Neuronal stem cell (in vitro differentiated cells): Measurements from ENCODE around the gene NOC2L.

Source experiments
- DNase-seq: peaks from one replicate; pipeline ENCODE4 v3.0.0-alpha.2; 2013; ENCODE audit warnings: low spot score
- H2AFZ ChIP-seq: one replicate; pipeline ENCODE4 v1.6.1; 2013; ENCODE audit warnings: mild to moderate bottlenecking, low read length, inconsistent platforms
- H2AK5ac ChIP-seq: 2 replicates; pipeline ENCODE4 v1.6.1; 2013; ENCODE audit warnings: low read depth, mild to moderate bottlenecking, inconsistent platforms, low read length, moderate library complexity, mixed read lengths
- H2BK120ac ChIP-seq: 2 replicates; pipeline ENCODE4 v1.6.1; 2013; ENCODE audit warnings: low read depth, mild to moderate bottlenecking, inconsistent platforms, low read length, moderate library complexity, mixed read lengths
- H2BK12ac ChIP-seq: one replicate; pipeline ENCODE4 v1.6.1; 2013; ENCODE audit warnings: low read length, inconsistent platforms
- H2BK15ac ChIP-seq: 2 replicates; pipeline ENCODE4 v1.6.1; 2013; ENCODE audit warnings: mild to moderate bottlenecking, low read length, inconsistent platforms, mixed read lengths
- H2BK5ac ChIP-seq: one replicate; pipeline ENCODE4 v1.6.1; 2013; ENCODE audit warnings: inconsistent platforms, mild to moderate bottlenecking, low read length, moderate library complexity
- H3K14ac ChIP-seq: one replicate; pipeline ENCODE4 v1.6.1; 2013; ENCODE audit warnings: low read length, inconsistent platforms
- H3K18ac ChIP-seq: 2 replicates; pipeline ENCODE4 v1.6.1; 2013; ENCODE audit warnings: low read length, inconsistent platforms
- H3K23ac ChIP-seq: 2 replicates; pipeline ENCODE4 v1.6.1; 2013; ENCODE audit warnings: low read depth, mild to moderate bottlenecking, mixed read lengths, low read length, inconsistent platforms; ENCODE audit not compliant: poor library complexity
- H3K27ac ChIP-seq: replicated peaks from 3 replicates; pipeline ENCODE4 v1.5.1; 2013; ENCODE audit warnings: low read length, inconsistent platforms
- H3K27me3 ChIP-seq, 3 experiments: 2 replicates each; pipeline ENCODE4 v1.6.1; 2013; ENCODE audit warnings: low read length in 3 of 3, mild to moderate bottlenecking in 2 of 3, inconsistent platforms in 1 of 3, low read depth in 1 of 3, mixed read lengths in 1 of 3, moderate library complexity in 1 of 3; ENCODE audit not compliant: control insufficient read depth in 3 of 3, insufficient read depth in 3 of 3
- H3K36me3 ChIP-seq, 2 donors: replicated peaks in 1 of 2; 2 replicates each; pipeline ENCODE4 v1.6.1; 2013; ENCODE audit warnings: low read length in 2 of 2; ENCODE audit not compliant: control insufficient read depth in 2 of 2, insufficient read depth in 2 of 2
- H3K4ac ChIP-seq: 2 replicates; pipeline ENCODE4 v1.6.1; 2013; ENCODE audit warnings: inconsistent platforms, mild to moderate bottlenecking, low read length, moderate library complexity
- H3K4me1 ChIP-seq, 2 donors: 1 replicate in 1 of 2; 2 replicates in 1 of 2; pipeline ENCODE4 v1.6.1; 2013; ENCODE audit warnings: low read length in 2 of 2, low read depth in 1 of 2; ENCODE audit not compliant: control insufficient read depth in 2 of 2, insufficient read depth in 1 of 2
- H3K4me2 ChIP-seq: one replicate; pipeline ENCODE4 v1.6.1; 2013; ENCODE audit warnings: mild to moderate bottlenecking, low read length, inconsistent platforms; ENCODE audit not compliant: insufficient read depth, poor library complexity, severe bottlenecking
- H3K4me3 ChIP-seq, 2 donors: 2 replicates each; pipeline ENCODE4 v1.5.1; 2013; ENCODE audit warnings: low read length in 2 of 2, mild to moderate bottlenecking in 2 of 2, inconsistent platforms in 1 of 2, moderate library complexity in 1 of 2
- H3K79me1 ChIP-seq: one replicate; pipeline ENCODE4 v1.6.1; 2013; ENCODE audit warnings: low read depth, mild to moderate bottlenecking, inconsistent platforms, low read length, moderate library complexity
- H3K9ac ChIP-seq: one replicate; pipeline ENCODE4 v1.6.1; 2013; ENCODE audit warnings: mild to moderate bottlenecking, low read depth, low read length, inconsistent platforms; ENCODE audit not compliant: poor library complexity
- H3K9me3 ChIP-seq, 2 donors: replicated peaks in 1 of 2; 2 replicates each; pipeline versions ENCODE3 to v1.6.1; 2013; ENCODE audit warnings: low read length in 2 of 2, mild to moderate bottlenecking in 2 of 2, inconsistent platforms in 1 of 2, low read depth in 1 of 2, mixed read lengths in 1 of 2, moderate library complexity in 1 of 2; ENCODE audit not compliant: control insufficient read depth in 2 of 2, insufficient read depth in 1 of 2
- H4K8ac ChIP-seq: one replicate; pipeline ENCODE4 v1.6.1; 2013; ENCODE audit warnings: low read depth, mild to moderate bottlenecking, inconsistent platforms, low read length, moderate library complexity
- H4K91ac ChIP-seq: one replicate; pipeline ENCODE4 v1.6.1; 2013; ENCODE audit warnings: low read length, low read depth, mild to moderate bottlenecking, inconsistent platforms; ENCODE audit not compliant: poor library complexity
- WGBS, 2 donors: extraction: QIAGEN DNeasy Blood & Tissue Kit; methylation state at CpG; one replicate each; pipeline ENCODE4 v1.1.7; 2013; ENCODE audit warnings: missing lambda C conversion rate in 2 of 2, mixed read lengths in 1 of 2; ENCODE audit not compliant: insufficient read length in 2 of 2, insufficient replicate concordance in 1 of 2; ENCODE audit errors: extremely low coverage in 2 of 2; 5-methylcytosine and 5-hydroxymethylcytosine counted together

The NOC2L gene

GRCh38 chr1:980602-981395, 21.7 kb upstream of the NOC2L start:
- Histone ChIP-seq H3K23ac (peak overlapping the region; percentile 80), H3K4me3 (no peak overlapping the region), H2AFZ (no peak overlapping the region), H2BK120ac (no peak overlapping the region), H3K9me3 (no peaks in the 10 kb centered on the region), H4K91ac (no peak overlapping the region), H2BK15ac (peak overlapping the region; percentile 67), H3K36me3 (no peaks in the 10 kb centered on the region), H4K8ac (no peak overlapping the region), H3K27ac (no peak overlapping the region), H3K4me2 (no peak overlapping the region), H3K4me1 (peaks cover 0 to 1% of the 10 kb centered on the region in 2 donors), H2AK5ac (peak overlapping the region; percentile 84), H3K18ac (peak overlapping the region; percentile 38), H2BK5ac (peak overlapping the region; percentile 75), H3K4ac (no peak overlapping the region), H2BK12ac (no peak overlapping the region), H3K27me3 (peaks cover 0 to 57% (median 5%) of the 10 kb centered on the region in 3 experiments), H3K14ac (peak overlapping the region; percentile 71), H3K79me1 (no peaks in the 10 kb centered on the region), H3K9ac (peak overlapping the region; percentile 60)
- no peak for DNase-seq
- WGBS, 2 donors, result no CpG with 5 or more reads among the region's 35 CpGs

- Histone ChIP-seq H2BK5ac (no peak overlapping the region), H3K4ac (no peak overlapping the region), H3K4me1 (peaks cover 0 to 1% of the 10 kb centered on the region in 2 donors)
These were observed 21.1 kb upstream of the NOC2L start for GRCh38 chr1:980137-980571.

DNA sequence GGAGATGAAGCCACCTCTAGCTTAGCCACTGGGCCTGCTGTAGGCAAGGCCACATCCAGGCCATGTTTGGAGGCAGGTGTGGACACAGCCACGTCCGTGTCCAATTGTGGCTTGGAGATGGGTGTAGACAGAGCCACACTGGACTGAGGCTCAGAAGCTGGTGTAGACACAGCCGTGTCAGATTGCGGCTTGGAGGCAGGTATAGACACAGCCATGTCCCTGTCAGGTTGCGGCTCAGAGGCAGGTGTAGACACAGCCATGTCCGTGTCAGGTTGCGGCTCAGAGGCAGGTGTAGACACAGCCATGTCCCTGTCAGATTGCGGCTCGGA, 20.7 kb upstream of the NOC2L start:
- H3K27ac ChIP-seq, result no peak overlapping the region
- H3K23ac ChIP-seq, result peak overlapping the region; percentile 50
- no peak overlapping the region for H2BK5ac ChIP-seq
- no peak for DNase-seq
- no peak overlapping the region for H3K4me2 ChIP-seq
- peaks cover 0 to 62% (median 10%) of the 10 kb centered on the region in 3 experiments for H3K27me3 ChIP-seq
- no peak overlapping the region for H2AK5ac ChIP-seq
- H3K4me1 ChIP-seq, result peaks cover 0 to 1% of the 10 kb centered on the region in 2 donors
- no peak overlapping the region for H2AFZ ChIP-seq
- no peak overlapping the region for H2BK120ac ChIP-seq
- no peak overlapping the region for H3K4ac ChIP-seq
- H3K14ac ChIP-seq, result peak overlapping the region; percentile 27
- no peak overlapping the region for H4K91ac ChIP-seq
- H3K18ac ChIP-seq, result no peak overlapping the region
- H3K9ac ChIP-seq, result no peak overlapping the region
- no peak overlapping the region for H2BK12ac ChIP-seq
- no peaks in the 10 kb centered on the region for H3K36me3 ChIP-seq
- no peaks in the 10 kb centered on the region for H3K9me3 ChIP-seq
- no CpG with 5 or more reads among the region's 9 CpGs for WGBS, 2 donors
- peak overlapping the region in 1 of 2 donors; percentile 48 for H3K4me3 ChIP-seq
- no peak overlapping the region for H2BK15ac ChIP-seq
- H3K79me1 ChIP-seq, result no peaks in the 10 kb centered on the region
- H4K8ac ChIP-seq, result no peak overlapping the region

More at GRCh38 chr1:980137-980571, 21.1 kb upstream of the NOC2L start:
- no peak for DNase-seq
- Histone ChIP-seq H3K27me3 (peaks cover 0 to 60% (median 8%) of the 10 kb centered on the region in 3 experiments), H3K4me3 (no peak overlapping the region), H3K14ac (no peak overlapping the region), H2AFZ (no peak overlapping the region), H3K9ac (no peak overlapping the region), H2BK15ac (peak overlapping the region; percentile 67), H3K4me2 (no peak overlapping the region), H3K79me1 (no peaks in the 10 kb centered on the region), H2AK5ac (peak overlapping the region; percentile 84), H4K8ac (no peak overlapping the region), H4K91ac (no peak overlapping the region), H3K18ac (no peak overlapping the region), H3K36me3 (no peaks in the 10 kb centered on the region), H3K9me3 (no peaks in the 10 kb centered on the region), H2BK120ac (no peak overlapping the region), H3K23ac (peak overlapping the region; percentile 50), H3K27ac (no peak overlapping the region), H2BK12ac (no peak overlapping the region)
- no CpG with 5 or more reads among the region's 13 CpGs for WGBS, 2 donors

- WGBS, 2 donors, result no CpG with 5 or more reads among the region's 60 CpGs
- Histone ChIP-seq H3K4me3 (no peak overlapping the region), H2BK12ac (no peak overlapping the region), H2BK120ac (no peak overlapping the region), H3K23ac (peak overlapping the region; percentile 50), H4K91ac (no peak overlapping the region), H3K9ac (no peak overlapping the region), H2BK5ac (no peak overlapping the region), H3K36me3 (no peaks in the 10 kb centered on the region), H4K8ac (no peak overlapping the region), H3K9me3 (no peaks in the 10 kb centered on the region), H3K4me1 (peaks cover 0 to 1% of the 10 kb centered on the region in 2 donors), H3K27me3 (peaks cover 0 to 68% (median 13%) of the 10 kb centered on the region in 3 experiments), H3K27ac (no peak overlapping the region), H2AFZ (no peak overlapping the region), H2BK15ac (no peak overlapping the region), H3K4ac (no peak overlapping the region), H3K18ac (no peak overlapping the region), H3K14ac (peak overlapping the region; percentile 21), H3K4me2 (no peak overlapping the region), H3K79me1 (no peaks in the 10 kb centered on the region), H2AK5ac (peak overlapping the region; percentile 28)
- no peak for DNase-seq
These were observed 20.0 kb upstream of the NOC2L start for GRCh38 chr1:978835-979743.
